Fibroblast of skin of right quadriceps (primary cell): Measurements from ENCODE around the gene SIK2.
"Not testable (repeated sequence)": the region's sequence is repeated elsewhere in the genome, so short reads cannot be mapped to it uniquely, and the experiment has no call there.

Source experiments
- DNase-seq: peaks from one replicate; pipeline ENCODE4 v3.0.0-alpha.2; 2013

Gene SIK2

GRCh38 chr11:111765320-111765983 lies 163.2 kb downstream of the SIK2 start:
- no peak for DNase-seq

- peak; percentile 63 for DNase-seq
Measured at GRCh38 chr11:111765984-111766833, 164.0 kb downstream of the SIK2 start, which contains the start of gene PPP2R1B. TSS of gene PPP2R1B (minus strand) at chr11:111766389. CDS start at chr11:111766361, 28 bp downstream.

- DNase-seq: no peak
Measured at GRCh38 chr11:111766834-111767142, 164.5 kb downstream of the SIK2 start.

GRCh38 chr11:111770581-111771134 lies 168.4 kb downstream of the SIK2 start:
- no peak for DNase-seq

- DNase-seq: not testable (repeated sequence)
Measured at GRCh38 chr11:111771205-111771604, 169.0 kb downstream of the SIK2 start.

GRCh38 chr11:111772535-111772934 lies 170.3 kb downstream of the SIK2 start:
- DNase-seq: no peak

- peak; percentile 39 for DNase-seq
Measured at GRCh38 chr11:111774955-111775710, 172.9 kb downstream of the SIK2 start.

GRCh38 chr11:111776398-111777093 lies 174.3 kb downstream of the SIK2 start:
- DNase-seq: no peak

GRCh38 chr11:111777094-111778046 lies 175.1 kb downstream of the SIK2 start:
- peak; percentile 76 for DNase-seq

GRCh38 chr11:111778047-111778558 lies 175.9 kb downstream of the SIK2 start:
- DNase-seq: no peak

- no peak for DNase-seq
Measured at GRCh38 chr11:111779118-111779517, 176.9 kb downstream of the SIK2 start.
